Measurements from ENCODE around the gene HOXA6. TPM values are rescaled to one million over a fixed set of nuclear protein-coding genes. Genes with fewer than 3 reads are reported as not detected.

HOXA6 gene
- total RNA-seq, 1 donor from 2014 or later = not detected

DNA sequence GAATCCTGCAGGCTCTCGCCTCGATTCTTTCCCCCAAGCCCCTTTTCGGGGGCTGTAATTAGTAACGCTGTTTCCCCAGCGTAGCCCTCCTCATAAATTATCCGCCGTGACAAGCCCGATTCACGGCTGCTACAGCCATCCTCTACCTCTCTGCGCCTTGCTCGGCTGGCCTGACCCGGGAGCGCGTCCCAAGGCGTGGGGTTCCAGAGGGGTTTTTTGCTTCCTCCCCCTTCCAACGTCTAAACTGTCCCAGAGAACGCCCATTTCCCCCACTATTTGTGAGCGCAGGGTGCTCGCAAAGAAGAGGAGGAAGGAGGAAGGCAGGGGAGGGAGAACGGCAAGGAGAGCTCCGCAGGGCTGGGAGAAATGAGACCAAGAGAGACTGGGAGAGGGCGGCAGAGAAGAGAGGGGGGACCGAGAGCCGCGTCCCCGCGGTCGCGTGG is 5.0 kb downstream of the HOXA6 start:
- Mint-ChIP-seq H3K27me3 (ENCODE audit: unreplicated experiment) (peaks cover 39% of the 10 kb centered on the region), H3K27ac (ENCODE audit: unreplicated experiment) (no peak overlapping the region)

DNA sequence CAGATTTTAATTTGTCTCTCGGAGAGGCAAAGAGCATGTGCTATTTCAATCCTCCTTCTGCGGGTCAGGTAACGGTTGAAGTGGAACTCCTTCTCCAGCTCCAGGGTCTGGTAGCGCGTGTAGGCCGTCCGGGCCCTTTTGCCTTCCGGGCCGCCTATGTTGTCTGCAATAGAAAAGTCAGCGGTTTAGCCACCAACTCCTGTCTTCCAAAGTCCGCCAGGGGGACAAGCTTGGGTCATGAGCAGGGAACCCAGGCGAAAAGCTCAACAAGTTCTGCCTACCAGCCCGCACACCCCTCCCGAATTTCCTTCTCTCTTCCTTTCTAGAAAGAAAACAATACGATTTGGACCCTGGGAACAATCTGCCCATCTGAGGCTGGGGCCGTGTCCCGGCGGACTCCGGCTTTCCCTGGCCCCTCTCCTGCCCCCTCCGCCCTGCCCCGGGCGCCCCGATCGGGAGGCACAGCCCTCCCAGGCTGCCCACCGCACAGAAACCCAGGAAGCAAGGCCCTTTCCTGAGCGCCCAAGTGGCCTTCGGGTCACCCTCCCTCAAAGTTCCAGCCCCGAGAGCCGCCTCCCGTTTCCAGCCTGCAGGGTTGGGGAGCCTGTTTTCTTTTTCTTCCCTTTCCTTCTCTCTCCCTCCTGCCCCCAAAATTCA is 5.5 kb downstream of the HOXA6 start:
- TF ChIP-seq, protein P1, sequence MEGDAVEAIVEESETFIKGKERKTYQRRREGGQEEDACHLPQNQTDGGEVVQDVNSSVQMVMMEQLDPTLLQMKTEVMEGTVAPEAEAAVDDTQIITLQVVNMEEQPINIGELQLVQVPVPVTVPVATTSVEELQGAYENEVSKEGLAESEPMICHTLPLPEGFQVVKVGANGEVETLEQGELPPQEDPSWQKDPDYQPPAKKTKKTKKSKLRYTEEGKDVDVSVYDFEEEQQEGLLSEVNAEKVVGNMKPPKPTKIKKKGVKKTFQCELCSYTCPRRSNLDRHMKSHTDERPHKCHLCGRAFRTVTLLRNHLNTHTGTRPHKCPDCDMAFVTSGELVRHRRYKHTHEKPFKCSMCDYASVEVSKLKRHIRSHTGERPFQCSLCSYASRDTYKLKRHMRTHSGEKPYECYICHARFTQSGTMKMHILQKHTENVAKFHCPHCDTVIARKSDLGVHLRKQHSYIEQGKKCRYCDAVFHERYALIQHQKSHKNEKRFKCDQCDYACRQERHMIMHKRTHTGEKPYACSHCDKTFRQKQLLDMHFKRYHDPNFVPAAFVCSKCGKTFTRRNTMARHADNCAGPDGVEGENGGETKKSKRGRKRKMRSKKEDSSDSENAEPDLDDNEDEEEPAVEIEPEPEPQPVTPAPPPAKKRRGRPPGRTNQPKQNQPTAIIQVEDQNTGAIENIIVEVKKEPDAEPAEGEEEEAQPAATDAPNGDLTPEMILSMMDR (IDR thresholded peaks at IDR 0.05; ENCODE audit: unreplicated experiment) = no peak
- no peaks in the 10 kb centered on the region for H3K9me3 Mint-ChIP-seq (ENCODE audit: unreplicated experiment)
- H3K27me3 Mint-ChIP-seq (ENCODE audit: unreplicated experiment) = peaks cover 35% of the 10 kb centered on the region
- peak overlapping the region; percentile 91 for H3K4me3 Mint-ChIP-seq (ENCODE audit: unreplicated experiment)
- H3K4me1 Mint-ChIP-seq (ENCODE audit: unreplicated experiment) = peaks cover 23% of the 10 kb centered on the region
- H3K36me3 Mint-ChIP-seq (ENCODE audit: low read depth, unreplicated experiment) = peaks cover 8% of the 10 kb centered on the region
- H3K27ac Mint-ChIP-seq (ENCODE audit: unreplicated experiment) = no peak overlapping the region
- DNase-seq (ENCODE audit: low spot score) = peak; percentile 43

More for the DNA sequence above, 5.0 kb downstream of the HOXA6 start:
- peak overlapping the region; percentile 91 for H3K4me3 Mint-ChIP-seq (ENCODE audit: unreplicated experiment)
- no peaks in the 10 kb centered on the region for H3K9me3 Mint-ChIP-seq (ENCODE audit: unreplicated experiment)
- TF ChIP-seq, protein P1 (IDR thresholded peaks at IDR 0.05; ENCODE audit: unreplicated experiment) = no peak
- DNase-seq (ENCODE audit: low spot score) = no peak
- H3K36me3 Mint-ChIP-seq (ENCODE audit: low read depth, unreplicated experiment) = peaks cover 8% of the 10 kb centered on the region
- peaks cover 25% of the 10 kb centered on the region for H3K4me1 Mint-ChIP-seq (ENCODE audit: unreplicated experiment)

DNA sequence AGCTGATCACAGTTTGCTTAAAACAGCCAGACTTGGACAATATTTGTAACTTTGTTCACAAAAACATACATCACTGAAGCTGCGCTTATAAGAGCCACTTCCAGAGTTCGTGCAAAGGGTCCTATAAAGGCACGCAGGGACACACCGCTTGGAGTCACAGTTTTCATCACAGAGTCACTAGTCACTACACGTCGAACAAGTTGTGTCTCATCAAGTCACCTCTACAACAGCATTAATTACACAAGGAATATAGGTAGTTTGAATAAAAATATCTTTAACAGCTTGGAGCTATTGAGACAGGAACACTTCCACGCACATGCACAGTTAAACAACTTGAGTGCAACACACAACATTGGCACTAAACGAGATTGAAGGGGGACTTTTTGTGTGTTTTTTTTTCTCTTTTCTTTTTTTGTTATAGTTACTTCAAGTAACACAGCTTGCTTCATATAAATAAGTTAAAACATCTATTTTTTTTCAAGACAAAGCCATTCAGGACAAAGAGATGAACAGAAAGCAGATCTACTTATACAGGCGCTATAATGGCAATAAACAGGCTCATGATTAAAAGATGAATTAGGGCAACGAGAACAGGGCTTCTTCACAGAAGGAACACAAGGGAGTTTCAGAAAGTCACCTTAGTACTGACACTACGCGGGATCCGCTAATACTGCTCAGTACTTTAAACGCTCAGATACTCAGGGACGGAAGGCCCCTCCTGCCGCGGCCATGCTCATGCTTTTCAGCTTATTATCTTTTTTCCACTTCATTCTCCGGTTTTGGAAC is 6.2 kb downstream of the HOXA6 start:
- no peaks in the 10 kb centered on the region for H3K9me3 Mint-ChIP-seq (ENCODE audit: unreplicated experiment)
- DNase-seq (ENCODE audit: low spot score) = no peak
- no peak overlapping the region for H3K27ac Mint-ChIP-seq (ENCODE audit: unreplicated experiment)
- H3K36me3 Mint-ChIP-seq (ENCODE audit: low read depth, unreplicated experiment) = peaks cover 8% of the 10 kb centered on the region
- H3K4me1 Mint-ChIP-seq (ENCODE audit: unreplicated experiment) = peaks cover 29% of the 10 kb centered on the region
- TF ChIP-seq, protein P1 (IDR thresholded peaks at IDR 0.05; ENCODE audit: unreplicated experiment) = no peak
- H3K27me3 Mint-ChIP-seq (ENCODE audit: unreplicated experiment) = peaks cover 30% of the 10 kb centered on the region
- H3K4me3 Mint-ChIP-seq (ENCODE audit: unreplicated experiment) = peak overlapping the region; percentile 72

DNA sequence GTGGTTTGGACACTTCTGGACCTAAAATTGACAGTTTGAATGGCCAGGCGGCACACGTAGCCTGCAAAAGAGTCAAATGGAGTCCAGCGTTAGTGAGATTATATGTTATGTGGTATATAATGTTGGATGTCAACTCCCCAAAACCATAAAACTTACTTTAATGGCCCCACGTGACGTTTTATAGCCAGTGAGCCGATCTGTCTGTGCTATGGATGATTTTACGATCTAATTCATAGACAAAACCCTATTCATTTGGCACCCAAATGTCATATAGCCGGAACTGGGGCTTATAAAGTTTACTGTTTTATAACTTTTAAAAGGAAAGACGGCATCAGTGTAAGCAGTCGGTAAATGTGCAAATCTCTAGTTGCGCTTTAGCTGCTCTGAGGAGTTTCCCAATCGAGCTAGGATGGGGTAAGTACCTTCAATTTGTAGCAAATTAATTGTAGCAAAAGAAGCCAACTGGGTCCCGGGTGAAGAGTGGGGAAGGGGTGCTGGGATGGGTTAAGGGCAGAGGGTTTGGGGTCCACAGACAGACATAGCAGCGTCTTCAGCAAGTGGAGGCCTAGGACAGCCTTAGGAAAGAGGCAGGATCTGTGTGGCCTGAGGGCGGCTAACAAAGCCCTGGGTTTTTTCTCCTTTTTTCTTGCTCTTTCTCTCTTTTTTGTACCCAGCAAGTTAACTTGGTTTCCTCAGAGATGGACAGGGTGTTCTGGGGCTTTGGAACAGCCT is 7.3 kb downstream of the HOXA6 start:
- TF ChIP-seq, protein P1 (IDR thresholded peaks at IDR 0.05; ENCODE audit: unreplicated experiment) = no peak
- Mint-ChIP-seq H3K9me3 (ENCODE audit: unreplicated experiment) (no peaks in the 10 kb centered on the region), H3K36me3 (ENCODE audit: low read depth, unreplicated experiment) (peaks cover 4% of the 10 kb centered on the region), H3K27me3 (ENCODE audit: unreplicated experiment) (peaks cover 26% of the 10 kb centered on the region), H3K27ac (ENCODE audit: unreplicated experiment) (no peak overlapping the region), H3K4me1 (ENCODE audit: unreplicated experiment) (peaks cover 31% of the 10 kb centered on the region), H3K4me3 (ENCODE audit: unreplicated experiment) (no peak overlapping the region)
- DNase-seq (ENCODE audit: low spot score) = no peak

All from endothelial cell (in vitro differentiated cells).